Right lobe of liver (tissue), 6 donors: Measurements from ENCODE around the gene NRBF2. TPM values are rescaled to one million over a fixed set of nuclear protein-coding genes. Genes with fewer than 3 reads are reported as not detected.
A peak's percentile ranks its signal among the peaks of the same experiment; 100 is the strongest.
"Not testable (repeated sequence)": the region's sequence is repeated elsewhere in the genome, so short reads cannot be mapped to it uniquely, and the experiment has no call there.

Source experiments
- ATAC-seq, 4 donors: fragments of 200-7000 bp; cut with Tn5 transposase; one replicate each; pipeline ENCODE4 v1.9.1; 2020; ENCODE audit warnings: mild to moderate bottlenecking in 4 of 4, moderate library complexity in 4 of 4
- DNase-seq, 3 donors: peaks; one replicate each; pipeline ENCODE4 v3.0.0-alpha.2; 2020
- H3K27ac ChIP-seq, 3 donors: fragments of 200-600 bp; one replicate each; pipeline ENCODE4 v1.8.0; 2022
- H3K27me3 ChIP-seq, 2 donors: fragments of 200-600 bp; one replicate each; pipeline ENCODE4 v1.8.0; 2022
- H3K36me3 ChIP-seq, 4 donors: fragments of 200-600 bp; sonication (generic) in 1 of 4; one replicate each; pipeline versions ENCODE4 v1.5.1 to v1.8.0; 2017 to 2022; ENCODE audit warnings: control low read depth in 1 of 4
- H3K4me1 ChIP-seq, 4 donors: fragments of 200-600 bp; sonication (generic) in 1 of 4; one replicate each; pipeline versions ENCODE4 v1.5.1 to v1.8.0; 2017 to 2022; ENCODE audit warnings: control low read depth in 1 of 4
- H3K4me3 ChIP-seq, 3 donors: fragments of 200-600 bp; one replicate each; pipeline ENCODE4 v1.8.0; 2022
- H3K9me3 ChIP-seq, 4 donors: fragments of 200-600 bp; sonication (generic) in 1 of 4; one replicate each; pipeline versions ENCODE4 v1.5.1 to v1.8.0; 2017 to 2022; ENCODE audit warnings: control low read depth in 1 of 4
- CTCF ChIP-seq, 4 donors: fragments of 200-600 bp in 3 of 4; fragments of 450-650 bp in 1 of 4; IDR thresholded peaks; one replicate each; pipeline versions ENCODE4 v1.5.1 to v1.8.0; 2016 to 2022; ENCODE audit warnings: antibody characterized with exemption in 4 of 4, mild to moderate bottlenecking in 2 of 4
- POLR2A ChIP-seq: fragments of 450-650 bp; IDR thresholded peaks from one replicate; pipeline ENCODE4 v1.6.1; 2017; ENCODE audit warnings: antibody characterized with exemption, mild to moderate bottlenecking
- WGBS: methylation state at CpG from one replicate; pipeline ENCODE4 v1.1.6; 2018; ENCODE audit warnings: low coverage, low lambda C conversion rate; ENCODE audit not compliant: insufficient coverage; ENCODE audit errors: missing lambda C conversion rate; 5-methylcytosine and 5-hydroxymethylcytosine counted together
- intact Hi-C, 2 donors: fragments of 100-400 bp; cut with DNase I; formaldehyde crosslinking; loops; one replicate each; pipeline versions ENCODE4 v1.11.2 to v1.14.1; 2022
- total RNA-seq, 6 experiments: library from RNA; depleted of rRNA in 2 of 6; stranded (reverse); fragments of >200 nt in 2 of 6; fragmentation: NEBNext Ultra II Directional in 3 of 6; extraction: Animal tissue kit (Norgen Biotek cat#: 25700) in 3 of 6; gene quantifications; one replicate each; pipeline versions ENCODE4 v1.1.0 to v1.2.4, GENCODE V29; 2016 to 2023
- donor health status: DM: no; HTN: yes; CAD: no.
- donor health status: DM: no; HTN: no; CAD: no.
- donor health status: DM: no; HTN: no; CAD: no.
- donor health status: DM: no; HTN: yes; CAD: no.
- donor health status: DM: no; HTN: yes; CAD: no.

Gene NRBF2
- total RNA-seq, 6 experiments from 2014 or later, result 15.9 to 32.3 (median 22.8) TPM

- Histone ChIP-seq H3K27me3 (no peaks in the 10 kb centered on the region), H3K9me3 (no peaks in the 10 kb centered on the region), H3K4me1 (peaks cover 0 to 8% (median under 1%) of the 10 kb centered on the region in 4 donors), H3K4me3 (no peak overlapping the region), H3K36me3 (no peaks in the 10 kb centered on the region), H3K27ac (no peak overlapping the region)
- WGBS, result 98% methylated on average over 5 of the region's 6 CpGs
- ATAC-seq (no peak), DNase-seq (no peak)
- TF ChIP-seq POLR2A, result no peak
- no peak for TF ChIP-seq CTCF (IDR thresholded peaks at IDR 0.05)
- intact Hi-C loops, result no loop called here
Observed at GRCh38 chr10:63142136-63142535, 9.0 kb downstream of the NRBF2 start.

GRCh38 chr10:63143987-63144386 is 10.9 kb downstream of the NRBF2 start:
- WGBS, result 43% methylated on average over 5 of the region's 5 CpGs
- Histone ChIP-seq H3K36me3 (no peaks in the 10 kb centered on the region), H3K9me3 (no peaks in the 10 kb centered on the region), H3K4me3 (no peak overlapping the region), H3K27me3 (no peaks in the 10 kb centered on the region), H3K27ac (no peak overlapping the region), H3K4me1 (no peaks in the 10 kb centered on the region)
- intact Hi-C loops, result no loop called here
- ATAC-seq (peak in 1 of 4 donors; percentile 30), DNase-seq (no peak)
- TF ChIP-seq CTCF (IDR thresholded peaks at IDR 0.05) (no peak), POLR2A (no peak)

GRCh38 chr10:63145782-63146181 is 12.7 kb downstream of the NRBF2 start:
- Histone ChIP-seq H3K36me3 (no peaks in the 10 kb centered on the region), H3K27me3 (no peaks in the 10 kb centered on the region), H3K4me3 (no peak overlapping the region), H3K4me1 (no peaks in the 10 kb centered on the region), H3K27ac (no peak overlapping the region), H3K9me3 (no peaks in the 10 kb centered on the region)
- ATAC-seq (no peak), DNase-seq (no peak)
- intact Hi-C loops, result no loop called here
- no peak for TF ChIP-seq POLR2A
- TF ChIP-seq CTCF (IDR thresholded peaks at IDR 0.05), result no peak

GRCh38 chr10:63146503-63146902 is 13.4 kb downstream of the NRBF2 start:
- Histone ChIP-seq H3K36me3 (no peaks in the 10 kb centered on the region), H3K27ac (no peak overlapping the region), H3K4me3 (no peak overlapping the region), H3K27me3 (no peaks in the 10 kb centered on the region), H3K4me1 (no peaks in the 10 kb centered on the region), H3K9me3 (no peaks in the 10 kb centered on the region)
- DNase-seq (no peak), ATAC-seq (no peak)
- TF ChIP-seq POLR2A (no peak), CTCF (IDR thresholded peaks at IDR 0.05) (no peak)
- intact Hi-C loops, result no loop called here

- intact Hi-C loops, result loop anchor here in 1 of 2 donors (10.0 kb wide), 2 partner anchors 156 to 556 kb away; no protein-coding TSS in a partner anchor
- no peaks in the 10 kb centered on the region for H3K27me3 ChIP-seq
- ATAC-seq (no peak), DNase-seq (no peak)
- no peak overlapping the region for H3K4me3 ChIP-seq
- no peaks in the 10 kb centered on the region for H3K9me3 ChIP-seq
- no peaks in the 10 kb centered on the region for H3K4me1 ChIP-seq
- H3K27ac ChIP-seq, result no peak overlapping the region
- 98% methylated on average over 4 of the region's 4 CpGs for WGBS
- TF ChIP-seq CTCF (IDR thresholded peaks at IDR 0.05) (no peak), POLR2A (no peak)
- peaks cover 0 to 31% (median 18%) of the 10 kb centered on the region in 4 donors for H3K36me3 ChIP-seq
Observed at GRCh38 chr10:63150745-63151144, 17.6 kb downstream of the NRBF2 start.

GRCh38 chr10:63153868-63154545 is 20.9 kb downstream of the NRBF2 start:
- intact Hi-C loops, result loop anchor here in 1 of 2 donors (10.0 kb wide), 2 partner anchors 159 to 559 kb away; no protein-coding TSS in a partner anchor
- H3K36me3 ChIP-seq, result peaks cover 0 to 31% (median 18%) of the 10 kb centered on the region in 4 donors
- DNase-seq, H3K9me3 ChIP-seq, ATAC-seq, H3K4me3 ChIP-seq, H3K27me3 ChIP-seq, H3K27ac ChIP-seq, H3K4me1 ChIP-seq: not testable (repeated sequence)
- WGBS, result 86% methylated on average over 8 of the region's 9 CpGs
